Loucy (cell line): ENCODE data around the gene TNFSF13.

Source experiments
- H2AFZ ChIP-seq: fragments of 200-600 bp; sonication (generic); 2 replicates; pipeline ENCODE4 v1.6.0; 2016; ENCODE audit warnings: antibody characterized with exemption, mild to moderate bottlenecking, low read length, moderate library complexity
- H3F3A ChIP-seq: fragments of 200-600 bp; 2 replicates; pipeline ENCODE4 v1.6.0; 2016; ENCODE audit warnings: antibody characterized with exemption, low read depth, mild to moderate bottlenecking
- H3K27me3 ChIP-seq: fragments of 200-600 bp; sonication (generic); 2 replicates; pipeline ENCODE4 v1.6.1; 2014; ENCODE audit warnings: low read length, mild to moderate bottlenecking; ENCODE audit not compliant: insufficient read depth, poor library complexity, severe bottlenecking
- H3K36me3 ChIP-seq: fragments of 200-600 bp; sonication (generic); 2 replicates; pipeline ENCODE4 v1.6.1; 2016; ENCODE audit warnings: low read length; ENCODE audit not compliant: insufficient read depth
- H3K4me1 ChIP-seq: fragments of 200-600 bp; sonication (generic); 2 replicates; pipeline ENCODE4 v1.5.1; 2014; ENCODE audit warnings: low read length, mild to moderate bottlenecking; ENCODE audit not compliant: insufficient read depth, poor library complexity, severe bottlenecking
- H3K4me2 ChIP-seq: fragments of 200-600 bp; sonication (generic); 2 replicates; pipeline ENCODE4 v1.6.0; 2014; ENCODE audit warnings: antibody characterized with exemption, low read length, low read depth, mild to moderate bottlenecking; ENCODE audit not compliant: poor library complexity, severe bottlenecking
- H3K4me3 ChIP-seq: fragments of 200-600 bp; sonication (generic); 2 replicates; pipeline ENCODE4 v1.5.1; 2014; ENCODE audit warnings: low read length, mild to moderate bottlenecking, mixed read lengths; ENCODE audit not compliant: poor library complexity, severe bottlenecking
- H3K79me2 ChIP-seq: fragments of 200-600 bp; sonication (generic); 2 replicates; pipeline ENCODE4 v1.6.1; 2014; ENCODE audit warnings: low read length; ENCODE audit not compliant: insufficient read depth
- H3K9ac ChIP-seq: fragments of 200-600 bp; sonication (generic); 2 replicates; pipeline ENCODE4 v1.6.0; 2014; ENCODE audit warnings: mild to moderate bottlenecking, low read depth, low read length, moderate library complexity; ENCODE audit not compliant: poor library complexity, severe bottlenecking
- H3K9me2 ChIP-seq: fragments of 200-600 bp; sonication (generic); replicated peaks from 2 replicates; pipeline ENCODE4 v1.6.1; 2016; ENCODE audit warnings: low read depth, low read length, mixed read lengths
- H3K9me3 ChIP-seq: fragments of 200-600 bp; sonication (generic); 2 replicates; pipeline ENCODE4 v1.6.1; 2014; ENCODE audit warnings: mild to moderate bottlenecking, antibody characterized with exemption, low read length, low read depth; ENCODE audit not compliant: insufficient read depth
- H4K20me1 ChIP-seq: fragments of 200-600 bp; sonication (generic); 2 replicates; pipeline ENCODE4 v1.6.0; 2014; ENCODE audit warnings: antibody characterized with exemption, low read length, mild to moderate bottlenecking; ENCODE audit not compliant: insufficient read depth, poor library complexity, severe bottlenecking
- EZH2phosphoT487 ChIP-seq: fragments of 200-600 bp; IDR thresholded peaks from 2 replicates; pipeline ENCODE4 v1.6.1; 2018; ENCODE audit warnings: antibody characterized with exemption, mild to moderate bottlenecking, moderate library complexity, borderline replicate concordance
- TF ChIP-seq, protein P1 (sequence below): fragments of 200-600 bp; sonication (generic); conservative IDR thresholded peaks from 2 replicates; pipeline ENCODE4 v1.5.1; 2014; ENCODE audit warnings: mild to moderate bottlenecking, antibody characterized with exemption, low read length

The TNFSF13 gene

DNA sequence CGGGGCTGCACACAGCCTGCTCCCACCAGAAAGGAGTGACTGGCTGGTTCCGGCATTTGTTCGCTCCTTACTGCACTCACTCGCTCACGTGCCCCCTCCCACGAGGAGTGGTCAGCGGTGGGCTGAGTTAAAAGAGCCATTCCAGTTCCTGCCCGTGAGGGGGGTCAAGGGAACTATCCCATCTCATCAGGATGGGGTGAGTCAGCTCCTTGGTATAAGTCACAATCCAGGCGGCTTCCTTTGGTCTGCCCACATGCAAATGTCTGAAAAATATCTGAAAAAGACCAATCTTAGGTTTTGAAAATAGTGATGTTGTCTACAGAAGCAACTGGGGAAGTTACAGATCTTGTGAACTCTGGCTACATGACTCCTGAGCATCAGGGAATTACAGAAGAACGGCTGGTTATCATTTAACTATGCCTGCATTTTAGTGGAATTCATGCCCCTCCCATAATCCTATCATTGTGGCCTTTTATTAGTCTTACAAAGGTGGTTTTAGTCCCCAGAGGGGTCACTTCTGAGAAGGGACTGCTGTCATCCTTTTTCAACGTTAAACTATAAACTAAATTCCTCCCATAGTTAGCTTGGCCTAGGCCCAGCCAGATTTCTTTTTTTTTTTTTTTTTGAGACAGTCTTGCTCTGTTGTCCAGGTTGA, 19.5 kb upstream of the TNFSF13 start:
- no peaks in the 10 kb centered on the region for H3K27me3 ChIP-seq
- H4K20me1 ChIP-seq, result no peaks in the 10 kb centered on the region
- no peak overlapping the region for H3K4me3 ChIP-seq
- no peaks in the 10 kb centered on the region for H3K79me2 ChIP-seq
- H3K9me2 ChIP-seq, result no peaks in the 10 kb centered on the region
- H3K4me2 ChIP-seq, result no peak overlapping the region
- H2AFZ ChIP-seq, result no peak overlapping the region
- H3K4me1 ChIP-seq, result no peaks in the 10 kb centered on the region
- H3F3A ChIP-seq, result no peaks in the 10 kb centered on the region
- H3K9me3 ChIP-seq, result peaks cover 4% of the 10 kb centered on the region; the same call in 1 of the 2 replicates
- no peak overlapping the region for H3K9ac ChIP-seq
- no peaks in the 10 kb centered on the region for H3K36me3 ChIP-seq
- TF ChIP-seq, protein P1, sequence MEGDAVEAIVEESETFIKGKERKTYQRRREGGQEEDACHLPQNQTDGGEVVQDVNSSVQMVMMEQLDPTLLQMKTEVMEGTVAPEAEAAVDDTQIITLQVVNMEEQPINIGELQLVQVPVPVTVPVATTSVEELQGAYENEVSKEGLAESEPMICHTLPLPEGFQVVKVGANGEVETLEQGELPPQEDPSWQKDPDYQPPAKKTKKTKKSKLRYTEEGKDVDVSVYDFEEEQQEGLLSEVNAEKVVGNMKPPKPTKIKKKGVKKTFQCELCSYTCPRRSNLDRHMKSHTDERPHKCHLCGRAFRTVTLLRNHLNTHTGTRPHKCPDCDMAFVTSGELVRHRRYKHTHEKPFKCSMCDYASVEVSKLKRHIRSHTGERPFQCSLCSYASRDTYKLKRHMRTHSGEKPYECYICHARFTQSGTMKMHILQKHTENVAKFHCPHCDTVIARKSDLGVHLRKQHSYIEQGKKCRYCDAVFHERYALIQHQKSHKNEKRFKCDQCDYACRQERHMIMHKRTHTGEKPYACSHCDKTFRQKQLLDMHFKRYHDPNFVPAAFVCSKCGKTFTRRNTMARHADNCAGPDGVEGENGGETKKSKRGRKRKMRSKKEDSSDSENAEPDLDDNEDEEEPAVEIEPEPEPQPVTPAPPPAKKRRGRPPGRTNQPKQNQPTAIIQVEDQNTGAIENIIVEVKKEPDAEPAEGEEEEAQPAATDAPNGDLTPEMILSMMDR, result no peak
- TF ChIP-seq EZH2phosphoT487, result no peak

DNA sequence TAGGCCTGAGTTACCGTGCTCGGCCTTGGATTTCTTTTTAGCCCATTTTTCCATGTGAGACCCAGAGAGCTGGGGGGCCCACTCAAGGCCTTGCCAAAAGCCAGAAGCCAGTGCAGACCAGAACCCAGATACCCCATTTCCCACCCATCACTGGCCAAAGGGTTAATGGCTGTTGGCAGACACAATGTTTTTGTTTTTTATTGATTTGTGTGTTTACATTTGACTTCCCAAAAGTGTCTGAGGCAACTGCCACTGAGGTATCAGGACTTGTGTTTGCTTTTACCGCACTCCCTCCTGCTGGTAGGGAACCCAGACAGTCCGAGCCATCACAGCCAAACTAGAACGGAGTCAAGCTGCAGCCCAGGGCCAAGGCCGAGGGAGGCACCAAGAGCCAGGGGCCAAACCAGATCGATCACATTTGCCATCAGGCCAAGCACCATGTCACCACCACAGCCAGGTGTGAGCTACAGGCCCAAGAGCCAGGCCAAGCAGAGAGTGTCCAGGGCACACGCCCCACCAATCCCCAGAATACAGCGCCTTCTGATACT, 17.4 kb upstream of the TNFSF13 start:
- no peaks in the 10 kb centered on the region for H3K79me2 ChIP-seq
- H4K20me1 ChIP-seq, result no peaks in the 10 kb centered on the region
- H3K9me3 ChIP-seq, result peaks cover 4% of the 10 kb centered on the region; the same call in 1 of the 2 replicates
- H3K4me2 ChIP-seq, result no peak overlapping the region
- no peak overlapping the region for H3K9ac ChIP-seq
- H2AFZ ChIP-seq, result no peak overlapping the region
- no peaks in the 10 kb centered on the region for H3K36me3 ChIP-seq
- TF ChIP-seq, protein P1, result no peak
- no peak for TF ChIP-seq EZH2phosphoT487
- H3K4me1 ChIP-seq, result no peaks in the 10 kb centered on the region
- no peaks in the 10 kb centered on the region for H3F3A ChIP-seq
- no peaks in the 10 kb centered on the region for H3K27me3 ChIP-seq
- H3K4me3 ChIP-seq, result no peak overlapping the region
- no peaks in the 10 kb centered on the region for H3K9me2 ChIP-seq

DNA sequence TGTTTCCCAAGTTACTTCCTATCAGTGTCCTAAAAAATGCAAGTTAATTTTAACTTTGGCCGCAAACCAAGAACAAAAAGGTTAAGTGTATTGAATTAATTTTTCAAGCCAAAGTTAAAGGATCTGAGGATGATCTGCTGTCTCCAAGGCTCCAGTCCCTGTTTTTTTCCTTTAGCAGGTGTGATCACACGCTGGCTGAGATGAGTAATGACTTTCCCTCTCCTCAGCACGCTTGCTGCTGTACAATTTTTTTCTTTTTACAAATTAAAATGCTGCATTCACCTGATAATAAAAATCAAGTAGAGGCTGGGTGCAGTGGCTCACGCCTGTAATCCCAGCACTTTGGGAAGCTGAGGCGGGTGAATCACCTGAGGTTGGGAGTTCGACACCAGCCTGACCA, 13.6 kb upstream of the TNFSF13 start:
- H3K36me3 ChIP-seq, result no peaks in the 10 kb centered on the region
- H3K4me2 ChIP-seq, result no peak overlapping the region
- H3K4me3 ChIP-seq, result no peak overlapping the region
- no peaks in the 10 kb centered on the region for H3K79me2 ChIP-seq
- no peaks in the 10 kb centered on the region for H3K9me2 ChIP-seq
- peaks cover 4% of the 10 kb centered on the region for H3K4me1 ChIP-seq
- TF ChIP-seq, protein P1, result no peak
- TF ChIP-seq EZH2phosphoT487, result no peak
- H3K9ac ChIP-seq, result no peak overlapping the region
- H3F3A ChIP-seq, result no peaks in the 10 kb centered on the region
- no peaks in the 10 kb centered on the region for H4K20me1 ChIP-seq
- H3K9me3 ChIP-seq, result no peaks in the 10 kb centered on the region
- H3K27me3 ChIP-seq, result no peaks in the 10 kb centered on the region
- no peak overlapping the region for H2AFZ ChIP-seq
